HG03439 (cell line): ENCODE measurements around the gene FAM237A.

ENCODE experiments used
- ATAC-seq: cut with Tn5 transposase; IDR thresholded peaks from one replicate; pipeline ENCODE4 v1.9.1; 2021; ENCODE audit warnings: mild to moderate bottlenecking, moderate library complexity; ENCODE audit not compliant: unreplicated experiment

Gene FAM237A

GRCh38 chr2:206642075-206643025, at the start of gene FAM237A:
FAM237A (plus strand) TSS chr2:206642487; CDS start chr2:206644237, 1,750 bp downstream.
- ATAC-seq: no peak

GRCh38 chr2:206597717-206598218, 44.5 kb upstream of the FAM237A start:
- no peak for ATAC-seq

- no peak for ATAC-seq
Observed at GRCh38 chr2:206603243-206603642, 39.0 kb upstream of the FAM237A start.

GRCh38 chr2:206610451-206610850, 31.8 kb upstream of the FAM237A start:
- no peak for ATAC-seq

GRCh38 chr2:206611191-206611590, 31.1 kb upstream of the FAM237A start:
- no peak for ATAC-seq

- no peak for ATAC-seq
Observed at GRCh38 chr2:206611736-206612135, 30.6 kb upstream of the FAM237A start.

- no peak for ATAC-seq
Observed at GRCh38 chr2:206614811-206615210, 27.5 kb upstream of the FAM237A start.

GRCh38 chr2:206615417-206616089, 26.7 kb upstream of the FAM237A start:
- no peak for ATAC-seq

- ATAC-seq: no peak
Observed at GRCh38 chr2:206616151-206616550, 26.1 kb upstream of the FAM237A start.

- no peak for ATAC-seq
Observed at GRCh38 chr2:206619011-206619410, 23.3 kb upstream of the FAM237A start.

GRCh38 chr2:206626108-206626507, 16.2 kb upstream of the FAM237A start:
- ATAC-seq: no peak

GRCh38 chr2:206627632-206628031, 14.7 kb upstream of the FAM237A start:
- no peak for ATAC-seq

GRCh38 chr2:206631340-206631739, 10.9 kb upstream of the FAM237A start:
- ATAC-seq: no peak

- no peak for ATAC-seq
Observed at GRCh38 chr2:206635015-206635414, 7.3 kb upstream of the FAM237A start.

GRCh38 chr2:206639636-206640035, 2.7 kb upstream of the FAM237A start:
- no peak for ATAC-seq

- no peak for ATAC-seq
Observed at GRCh38 chr2:206641226-206641625, 1.1 kb upstream of the FAM237A start.

- ATAC-seq: no peak
Observed at GRCh38 chr2:206647985-206648384, 5.7 kb downstream of the FAM237A start.

- ATAC-seq: no peak
Observed at GRCh38 chr2:206657087-206657486, 14.8 kb downstream of the FAM237A start.

- no peak for ATAC-seq
Observed at GRCh38 chr2:206665251-206665650, 23.0 kb downstream of the FAM237A start.

GRCh38 chr2:206670531-206671319, 28.4 kb downstream of the FAM237A start:
- no peak for ATAC-seq

- ATAC-seq: no peak
Observed at GRCh38 chr2:206683546-206683945, 41.3 kb downstream of the FAM237A start.
